GM12875 (cell line): ENCODE measurements around the gene RNF31.
A peak's percentile ranks its signal among the peaks of the same experiment; 100 is the strongest.

ENCODE experiments used
- H3K4me3 ChIP-seq: one replicate; pipeline ENCODE4 v1.5.1; 2011; ENCODE audit warnings: low read depth, low read length, control low read depth
- CTCF ChIP-seq: IDR thresholded peaks from 2 replicates; pipeline ENCODE4 v1.5.1; 2011; ENCODE audit warnings: low read depth, mild to moderate bottlenecking, control low read depth, inconsistent platforms, low read length, moderate library complexity, borderline replicate concordance; ENCODE audit not compliant: insufficient read depth

RNF31 gene

DNA sequence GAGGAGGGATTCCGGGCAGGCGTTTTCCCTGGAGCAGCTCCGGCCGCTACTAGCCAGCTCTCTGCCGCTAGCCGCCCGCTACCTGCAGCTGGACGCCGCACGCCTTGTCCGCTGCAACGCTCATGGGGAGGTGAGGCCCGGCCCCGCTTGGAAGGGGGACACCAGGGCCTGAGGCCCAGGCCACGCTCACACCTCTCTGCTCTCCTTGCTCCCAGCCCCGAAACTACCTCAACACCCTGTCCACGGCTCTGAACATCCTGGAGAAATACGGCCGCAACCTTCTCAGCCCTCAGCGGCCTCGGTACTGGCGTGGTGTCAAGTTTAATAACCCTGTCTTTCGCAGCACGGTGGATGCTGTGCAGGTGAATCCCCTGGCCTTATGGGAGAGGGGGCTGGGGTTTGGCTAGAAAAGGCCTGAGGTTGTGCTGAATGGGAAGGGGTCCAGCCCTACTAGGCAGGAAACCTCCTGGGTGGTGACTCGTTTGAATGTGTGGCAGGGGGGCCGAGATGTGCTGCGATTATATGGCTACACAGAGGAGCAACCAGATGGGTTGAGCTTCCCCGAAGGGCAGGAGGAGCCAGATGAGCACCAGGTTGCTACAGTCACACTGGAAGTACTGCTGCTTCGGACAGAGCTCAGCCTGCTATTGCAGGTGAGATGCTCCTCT is 597 bp downstream of the RNF31 start:
- no peak for TF ChIP-seq CTCF
- peak overlapping the region; percentile 63 for H3K4me3 ChIP-seq

GRCh38 chr14:24149302-24149969 is 2.1 kb downstream of the RNF31 start:
- TF ChIP-seq CTCF = no peak
- H3K4me3 ChIP-seq = no peak overlapping the region

DNA sequence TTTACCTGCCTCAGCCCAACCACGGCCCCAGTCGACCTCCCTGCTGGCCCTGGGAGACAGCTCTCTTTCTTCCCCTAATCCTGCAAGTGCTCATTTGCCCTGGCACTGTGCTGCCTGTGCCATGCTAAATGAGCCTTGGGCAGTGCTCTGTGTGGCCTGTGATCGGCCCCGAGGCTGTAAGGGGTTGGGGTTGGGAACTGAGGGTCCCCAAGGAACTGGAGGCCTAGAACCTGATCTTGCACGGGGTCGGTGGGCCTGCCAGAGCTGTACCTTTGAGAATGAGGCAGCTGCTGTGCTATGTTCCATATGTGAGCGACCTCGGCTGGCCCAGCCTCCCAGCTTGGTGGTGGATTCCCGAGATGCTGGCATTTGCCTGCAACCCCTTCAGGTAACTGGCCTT is 2.8 kb downstream of the RNF31 start:
- no peak for TF ChIP-seq CTCF
- H3K4me3 ChIP-seq = no peak overlapping the region

- no peak overlapping the region for H3K4me3 ChIP-seq
- no peak for TF ChIP-seq CTCF
Observed at GRCh38 chr14:24150567-24150966, 3.3 kb downstream of the RNF31 start.

DNA sequence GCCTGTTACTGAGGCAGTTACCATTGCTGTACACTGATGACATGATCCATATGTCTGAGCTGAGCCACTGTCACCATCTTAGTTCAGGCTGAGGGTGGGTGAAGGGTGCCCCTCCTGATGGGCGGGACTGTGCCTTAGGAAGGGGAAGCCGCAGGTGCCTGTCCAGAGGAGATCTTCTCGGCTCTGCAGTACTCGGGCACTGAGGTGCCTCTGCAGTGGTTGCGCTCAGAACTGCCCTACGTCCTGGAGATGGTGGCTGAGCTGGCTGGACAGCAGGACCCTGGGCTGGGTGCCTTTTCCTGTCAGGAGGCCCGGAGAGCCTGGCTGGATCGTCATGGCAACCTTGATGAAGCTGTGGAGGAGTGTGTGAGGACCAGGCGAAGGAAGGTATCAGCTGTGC is 3.7 kb downstream of the RNF31 start:
- no peak for TF ChIP-seq CTCF
- no peak overlapping the region for H3K4me3 ChIP-seq

GRCh38 chr14:24151404-24152080 is 4.2 kb downstream of the RNF31 start:
- no peak for TF ChIP-seq CTCF
- no peak overlapping the region for H3K4me3 ChIP-seq
